HL-60 (cell line): ENCODE measurements around the gene NOX5.

Source experiments
- GABPA ChIP-seq: IDR thresholded peaks from 2 replicates; pipeline ENCODE4 v1.6.1; 2012; ENCODE audit warnings: low read depth
- POLR2AphosphoS5 ChIP-seq: IDR thresholded peaks from 2 replicates; pipeline ENCODE4 v1.6.1; 2012; ENCODE audit warnings: low read depth
- SPI1 ChIP-seq: IDR thresholded peaks from 2 replicates; pipeline ENCODE4 v1.6.1; 2012; ENCODE audit warnings: low read depth, mild to moderate bottlenecking, borderline replicate concordance
- TF ChIP-seq, protein P1 (sequence below): IDR thresholded peaks from one replicate; pipeline ENCODE4 v1.5.1; 2011; ENCODE audit warnings: low read length, control low read depth, inconsistent platforms; ENCODE audit not compliant: insufficient read depth
- TF ChIP-seq, protein P2 (sequence below): IDR thresholded peaks from 2 replicates; pipeline ENCODE4 v1.6.1; 2012; ENCODE audit warnings: low read depth; ENCODE audit not compliant: insufficient replicate concordance

GRCh38 chr15:68967948-68968347 is 46.5 kb upstream of the NOX5 start:
- no peak for TF ChIP-seq POLR2AphosphoS5
- TF ChIP-seq, protein P1, sequence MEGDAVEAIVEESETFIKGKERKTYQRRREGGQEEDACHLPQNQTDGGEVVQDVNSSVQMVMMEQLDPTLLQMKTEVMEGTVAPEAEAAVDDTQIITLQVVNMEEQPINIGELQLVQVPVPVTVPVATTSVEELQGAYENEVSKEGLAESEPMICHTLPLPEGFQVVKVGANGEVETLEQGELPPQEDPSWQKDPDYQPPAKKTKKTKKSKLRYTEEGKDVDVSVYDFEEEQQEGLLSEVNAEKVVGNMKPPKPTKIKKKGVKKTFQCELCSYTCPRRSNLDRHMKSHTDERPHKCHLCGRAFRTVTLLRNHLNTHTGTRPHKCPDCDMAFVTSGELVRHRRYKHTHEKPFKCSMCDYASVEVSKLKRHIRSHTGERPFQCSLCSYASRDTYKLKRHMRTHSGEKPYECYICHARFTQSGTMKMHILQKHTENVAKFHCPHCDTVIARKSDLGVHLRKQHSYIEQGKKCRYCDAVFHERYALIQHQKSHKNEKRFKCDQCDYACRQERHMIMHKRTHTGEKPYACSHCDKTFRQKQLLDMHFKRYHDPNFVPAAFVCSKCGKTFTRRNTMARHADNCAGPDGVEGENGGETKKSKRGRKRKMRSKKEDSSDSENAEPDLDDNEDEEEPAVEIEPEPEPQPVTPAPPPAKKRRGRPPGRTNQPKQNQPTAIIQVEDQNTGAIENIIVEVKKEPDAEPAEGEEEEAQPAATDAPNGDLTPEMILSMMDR = no peak
- TF ChIP-seq SPI1 = no peak
- TF ChIP-seq, protein P2, sequence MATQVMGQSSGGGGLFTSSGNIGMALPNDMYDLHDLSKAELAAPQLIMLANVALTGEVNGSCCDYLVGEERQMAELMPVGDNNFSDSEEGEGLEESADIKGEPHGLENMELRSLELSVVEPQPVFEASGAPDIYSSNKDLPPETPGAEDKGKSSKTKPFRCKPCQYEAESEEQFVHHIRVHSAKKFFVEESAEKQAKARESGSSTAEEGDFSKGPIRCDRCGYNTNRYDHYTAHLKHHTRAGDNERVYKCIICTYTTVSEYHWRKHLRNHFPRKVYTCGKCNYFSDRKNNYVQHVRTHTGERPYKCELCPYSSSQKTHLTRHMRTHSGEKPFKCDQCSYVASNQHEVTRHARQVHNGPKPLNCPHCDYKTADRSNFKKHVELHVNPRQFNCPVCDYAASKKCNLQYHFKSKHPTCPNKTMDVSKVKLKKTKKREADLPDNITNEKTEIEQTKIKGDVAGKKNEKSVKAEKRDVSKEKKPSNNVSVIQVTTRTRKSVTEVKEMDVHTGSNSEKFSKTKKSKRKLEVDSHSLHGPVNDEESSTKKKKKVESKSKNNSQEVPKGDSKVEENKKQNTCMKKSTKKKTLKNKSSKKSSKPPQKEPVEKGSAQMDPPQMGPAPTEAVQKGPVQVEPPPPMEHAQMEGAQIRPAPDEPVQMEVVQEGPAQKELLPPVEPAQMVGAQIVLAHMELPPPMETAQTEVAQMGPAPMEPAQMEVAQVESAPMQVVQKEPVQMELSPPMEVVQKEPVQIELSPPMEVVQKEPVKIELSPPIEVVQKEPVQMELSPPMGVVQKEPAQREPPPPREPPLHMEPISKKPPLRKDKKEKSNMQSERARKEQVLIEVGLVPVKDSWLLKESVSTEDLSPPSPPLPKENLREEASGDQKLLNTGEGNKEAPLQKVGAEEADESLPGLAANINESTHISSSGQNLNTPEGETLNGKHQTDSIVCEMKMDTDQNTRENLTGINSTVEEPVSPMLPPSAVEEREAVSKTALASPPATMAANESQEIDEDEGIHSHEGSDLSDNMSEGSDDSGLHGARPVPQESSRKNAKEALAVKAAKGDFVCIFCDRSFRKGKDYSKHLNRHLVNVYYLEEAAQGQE = no peak
- no peak for TF ChIP-seq GABPA
